Activated naive CD4-positive, alpha-beta T cell treated with anti-CD3 and anti-CD28 coated beads, Interleukin-2, amount 50 U/mL, for 16 hours (primary cell): ENCODE data around the gene SKA1.
"Not testable (repeated sequence)": the region's sequence is repeated elsewhere in the genome, so short reads cannot be mapped to it uniquely, and the experiment has no call there.

Experiments used
- DNase-seq: peaks from one replicate; pipeline ENCODE4 v3.0.0-alpha.2; 2020

The SKA1 gene

DNA sequence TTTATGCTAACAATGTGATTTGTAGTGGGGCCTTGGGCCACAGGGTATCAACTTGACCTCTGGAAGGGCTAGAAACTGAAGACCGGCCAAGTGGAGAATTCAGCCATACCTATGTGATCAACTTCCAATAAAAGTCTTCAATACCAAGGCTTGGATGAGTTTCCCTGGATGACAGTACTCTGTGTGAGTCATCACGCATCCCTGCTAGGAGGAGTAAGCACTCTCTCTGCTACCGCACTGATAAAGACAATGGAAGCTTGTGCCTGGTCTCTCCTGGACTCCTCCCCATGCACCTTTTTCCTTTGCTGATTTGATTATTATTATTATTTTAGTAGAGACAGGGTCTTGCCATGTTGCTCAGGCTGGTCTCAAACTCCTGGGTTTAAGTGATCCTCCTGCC is 58.1 kb downstream of the SKA1 start:
- no peak for DNase-seq

GRCh38 chr18:50436742-50437141 is 61.9 kb downstream of the SKA1 start:
- DNase-seq: not testable (repeated sequence)

- DNase-seq: no peak
Observed at GRCh38 chr18:50439460-50440015, 64.7 kb downstream of the SKA1 start.

DNA sequence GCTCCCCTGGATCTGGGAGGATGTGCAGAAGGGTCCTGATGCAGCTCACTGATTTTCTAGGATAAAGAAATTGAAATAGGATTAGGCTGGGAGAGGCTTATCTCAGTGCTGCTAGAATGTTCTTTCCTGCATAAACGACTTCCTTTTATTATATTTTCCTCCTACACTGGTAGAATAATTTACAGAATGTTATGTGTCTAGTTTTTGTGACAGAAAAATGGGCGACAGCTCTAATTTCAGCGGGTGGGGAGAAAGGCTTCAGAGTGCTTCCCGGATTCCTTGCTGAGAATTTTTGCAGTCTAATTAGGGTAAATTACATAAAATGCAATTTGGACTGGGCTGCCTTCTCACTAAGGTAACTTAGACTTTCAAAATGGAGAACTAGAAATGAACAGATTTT is 66.2 kb downstream of the SKA1 start:
- no peak for DNase-seq

- no peak for DNase-seq
Observed at GRCh38 chr18:50441501-50441900, 66.7 kb downstream of the SKA1 start.
